AG04449 (cell line): ENCODE measurements around the gene TTL.
"Not testable (repeated sequence)": the region's sequence is repeated elsewhere in the genome, so short reads cannot be mapped to it uniquely, and the experiment has no call there.

ENCODE experiments used
- CTCF ChIA-PET: fragments of 350-600 bp; formaldehyde crosslinking; extraction: SDS; loops from one replicate; lab custom pipeline; 2021; ENCODE audit warnings: antibody characterized with exemption; lab: Yijun Ruan, JAX
- POLR2A ChIA-PET: fragments of 400-600, 350-600 bp; formaldehyde crosslinking; extraction: SDS; loops from one replicate; lab custom pipeline; 2020; ENCODE audit warnings: antibody characterized with exemption, inconsistent platforms; lab: Yijun Ruan, JAX
- DNase-seq: peaks from one replicate; pipeline ENCODE4 v3.0.0-alpha.2; 2010; ENCODE audit warnings: low read depth, low spot score
- H3K4me3 ChIP-seq: 2 replicates; pipeline ENCODE4 v1.5.1; 2011; ENCODE audit warnings: low read depth, mild to moderate bottlenecking, control low read depth, low read length
- TF ChIP-seq, protein P1 (sequence below): IDR thresholded peaks from one replicate; pipeline ENCODE4 v1.5.1; 2011; ENCODE audit warnings: mild to moderate bottlenecking, moderate library complexity, low read length, control low read depth, inconsistent platforms; ENCODE audit not compliant: insufficient read depth; ENCODE audit errors: missing control alignments

The TTL gene

DNA sequence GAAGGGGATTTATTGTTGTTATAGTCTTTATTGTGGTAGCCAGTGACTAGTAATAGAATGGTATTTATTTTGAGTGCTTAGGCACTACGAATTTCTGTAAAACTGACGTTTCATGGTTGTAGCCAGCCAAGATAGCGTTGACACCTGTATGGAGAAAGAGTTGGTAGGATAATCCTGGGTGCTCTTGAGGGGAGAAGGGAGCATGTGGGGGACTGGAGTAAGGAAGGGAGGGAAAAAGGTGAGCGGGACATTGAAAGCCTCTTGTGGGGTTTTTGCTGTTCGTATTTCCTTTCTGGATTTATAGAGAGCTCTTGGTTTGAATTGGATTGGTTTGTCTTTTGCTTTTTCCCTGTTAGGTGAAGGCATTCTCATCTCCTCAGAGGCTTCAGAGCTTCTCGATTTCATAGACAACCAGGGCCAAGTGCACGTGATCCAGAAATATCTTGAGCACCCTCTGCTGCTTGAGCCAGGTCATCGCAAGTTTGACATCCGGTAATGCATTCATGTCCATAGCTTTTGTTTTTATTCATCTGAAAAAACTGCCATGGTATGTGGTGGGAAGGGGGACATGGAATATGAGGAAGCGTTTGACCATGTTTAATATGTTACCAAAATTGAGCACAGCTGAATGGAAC, 19.0 kb downstream of the TTL start:
- DNase-seq, POLR2A ChIA-PET, H3K4me3 ChIP-seq: not testable (repeated sequence)
- CTCF ChIA-PET: interaction anchor here (0.6 to 2.6 kb wide), 4 partner anchors 9 to 14 kb away, joined by 3 to 7 read pairs (median 4); no protein-coding TSS in a partner anchor
- TF ChIP-seq, protein P1, sequence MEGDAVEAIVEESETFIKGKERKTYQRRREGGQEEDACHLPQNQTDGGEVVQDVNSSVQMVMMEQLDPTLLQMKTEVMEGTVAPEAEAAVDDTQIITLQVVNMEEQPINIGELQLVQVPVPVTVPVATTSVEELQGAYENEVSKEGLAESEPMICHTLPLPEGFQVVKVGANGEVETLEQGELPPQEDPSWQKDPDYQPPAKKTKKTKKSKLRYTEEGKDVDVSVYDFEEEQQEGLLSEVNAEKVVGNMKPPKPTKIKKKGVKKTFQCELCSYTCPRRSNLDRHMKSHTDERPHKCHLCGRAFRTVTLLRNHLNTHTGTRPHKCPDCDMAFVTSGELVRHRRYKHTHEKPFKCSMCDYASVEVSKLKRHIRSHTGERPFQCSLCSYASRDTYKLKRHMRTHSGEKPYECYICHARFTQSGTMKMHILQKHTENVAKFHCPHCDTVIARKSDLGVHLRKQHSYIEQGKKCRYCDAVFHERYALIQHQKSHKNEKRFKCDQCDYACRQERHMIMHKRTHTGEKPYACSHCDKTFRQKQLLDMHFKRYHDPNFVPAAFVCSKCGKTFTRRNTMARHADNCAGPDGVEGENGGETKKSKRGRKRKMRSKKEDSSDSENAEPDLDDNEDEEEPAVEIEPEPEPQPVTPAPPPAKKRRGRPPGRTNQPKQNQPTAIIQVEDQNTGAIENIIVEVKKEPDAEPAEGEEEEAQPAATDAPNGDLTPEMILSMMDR: peak; percentile 27

DNA sequence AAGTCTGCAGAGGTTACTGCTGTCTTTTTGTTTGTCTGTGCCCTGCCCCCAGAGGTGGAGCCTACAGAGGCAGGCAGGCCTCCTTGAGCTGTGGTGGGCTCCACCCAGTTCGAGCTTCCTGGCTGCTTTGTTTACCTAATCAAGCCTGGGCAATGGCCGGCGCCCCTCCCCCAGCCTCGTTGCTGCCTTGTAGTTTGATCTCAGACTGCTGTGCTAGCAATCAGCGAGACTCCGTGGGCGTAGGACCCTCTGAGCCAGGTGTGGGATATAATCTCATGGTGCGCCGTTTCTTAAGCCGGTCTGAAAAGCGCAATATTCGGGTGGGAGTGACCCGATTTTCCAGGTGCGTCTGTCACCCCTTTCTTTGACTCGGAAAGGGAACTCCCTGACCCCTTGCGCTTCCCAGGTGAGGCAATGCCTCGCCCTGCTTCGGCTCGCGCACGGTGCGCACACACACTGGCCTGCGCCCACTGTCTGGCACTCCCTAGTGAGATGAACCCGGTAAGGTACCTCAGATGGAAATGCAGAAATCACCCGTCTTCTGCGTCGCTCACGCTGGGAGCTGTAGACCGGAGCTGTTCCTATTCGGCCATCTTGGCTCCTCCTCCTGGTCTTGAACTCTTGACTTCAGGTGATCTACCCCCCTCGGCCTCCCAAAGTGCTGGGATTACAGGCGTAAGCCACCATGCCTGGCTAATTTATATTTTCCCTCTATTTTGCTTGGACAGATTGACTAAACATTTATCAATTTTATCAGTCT, 27.5 kb downstream of the TTL start:
- H3K4me3 ChIP-seq, DNase-seq, POLR2A ChIA-PET: not testable (repeated sequence)
- CTCF ChIA-PET: interaction anchor here (1.1 to 1.4 kb wide), 3 partner anchors 9 to 388 kb away, joined by 3 to 4 read pairs (median 4); no protein-coding TSS in a partner anchor

DNA sequence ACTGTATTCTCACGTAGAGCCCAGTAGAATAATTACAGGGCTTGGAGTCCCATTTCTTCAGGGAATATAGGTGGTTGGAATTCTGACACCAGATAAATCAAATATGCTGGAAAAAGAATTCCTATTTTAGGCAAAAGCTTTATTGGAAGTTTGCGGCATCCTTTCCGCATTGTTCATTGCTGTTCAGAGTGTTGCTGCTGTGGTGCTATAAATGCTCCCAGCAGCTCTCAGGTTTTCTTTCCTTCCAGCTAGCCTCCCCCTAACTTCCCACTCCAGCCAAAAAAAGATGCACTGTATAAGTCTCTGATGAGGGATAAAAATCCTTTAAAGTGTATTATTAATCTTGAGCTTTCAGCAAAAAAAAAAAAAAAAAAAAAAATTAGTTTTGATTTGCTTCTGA, 34.8 kb downstream of the TTL start:
- TF ChIP-seq, protein P1: no peak
- H3K4me3 ChIP-seq: no peak overlapping the region
- ChIA-PET CTCF (interaction anchor here (0.6 kb wide), 1 partner anchor 52 kb away, joined by 3 read pairs; no protein-coding TSS in a partner anchor), POLR2A (no interaction called here)
- no peak for DNase-seq

DNA sequence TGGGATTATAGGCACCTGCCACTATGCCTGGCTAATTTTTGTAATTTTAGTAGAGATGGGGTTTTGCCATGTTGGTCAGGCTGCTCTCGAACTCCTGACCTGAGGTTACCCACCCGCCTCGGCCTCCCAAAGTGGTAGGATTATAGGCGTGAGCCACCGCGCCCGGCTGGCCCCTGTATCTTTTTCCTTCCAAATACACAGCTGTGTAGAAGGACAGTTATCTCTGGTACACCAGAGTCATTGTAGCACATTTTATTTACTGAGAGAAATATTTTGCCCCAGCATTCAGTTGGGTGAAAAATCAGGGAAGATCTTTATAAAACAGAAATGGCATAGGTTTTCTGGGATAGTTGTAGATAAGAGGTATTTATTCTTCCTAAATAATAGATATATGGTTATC, 36.9 kb downstream of the TTL start:
- no peak overlapping the region for H3K4me3 ChIP-seq
- no peak for DNase-seq
- CTCF ChIA-PET: no interaction called here
- POLR2A ChIA-PET: interaction anchor here (0.7 kb wide), 1 partner anchor 221 kb away, joined by 7 read pairs; no protein-coding TSS in a partner anchor
- TF ChIP-seq, protein P1: no peak

DNA sequence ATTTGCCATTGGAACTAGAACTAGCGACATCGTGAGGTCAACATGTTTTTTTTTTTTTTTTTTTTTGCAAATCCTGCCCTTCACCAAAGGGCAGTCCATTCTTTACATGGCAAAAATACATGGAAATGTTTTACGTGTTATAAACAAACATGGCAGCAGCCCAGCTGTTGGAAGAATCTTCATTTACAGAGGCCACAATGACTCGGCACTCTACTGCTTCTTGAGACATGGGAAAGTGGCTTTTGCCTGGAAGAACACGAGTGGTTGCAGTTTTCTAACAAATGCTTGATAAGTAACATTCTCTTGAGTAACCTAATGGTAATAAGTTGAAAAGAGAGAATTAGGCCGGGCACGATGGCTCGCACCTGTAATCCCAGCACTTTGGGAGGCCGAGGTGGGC, 37.5 kb downstream of the TTL start:
- DNase-seq: no peak
- ChIA-PET POLR2A (interaction anchor here (0.7 kb wide), 1 partner anchor 221 kb away, joined by 7 read pairs; no protein-coding TSS in a partner anchor), CTCF (no interaction called here)
- TF ChIP-seq, protein P1: no peak
- no peak overlapping the region for H3K4me3 ChIP-seq

DNA sequence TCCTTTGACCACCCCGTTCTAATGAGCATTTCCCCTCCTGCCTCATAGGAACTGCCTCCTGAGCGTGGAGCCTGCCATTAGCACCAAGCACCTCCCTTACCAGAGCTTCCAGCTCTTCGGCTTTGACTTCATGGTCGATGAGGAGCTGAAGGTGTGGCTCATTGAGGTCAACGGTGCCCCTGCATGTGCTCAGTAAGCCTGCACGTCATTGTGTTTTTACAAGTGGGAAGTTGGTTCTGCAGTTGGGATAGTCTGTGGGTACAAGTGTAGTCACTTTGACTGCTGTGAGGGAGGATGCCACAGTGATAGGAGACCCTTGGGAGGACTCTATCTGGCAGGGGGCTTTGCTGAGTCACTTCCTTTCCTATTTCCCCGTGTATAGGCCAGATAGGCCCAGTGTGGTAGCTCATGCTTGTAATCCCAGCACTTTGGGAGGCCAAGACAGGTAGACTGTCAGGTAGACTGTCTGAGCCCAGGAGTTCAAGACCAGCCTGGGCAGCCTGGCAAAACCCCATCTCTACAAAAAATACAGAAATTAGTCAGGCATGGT, 38.4 kb downstream of the TTL start:
- ChIA-PET POLR2A (no interaction called here), CTCF (no interaction called here)
- TF ChIP-seq, protein P1: no peak
- no peak overlapping the region for H3K4me3 ChIP-seq
- no peak for DNase-seq
